HG03571 (cell line): ENCODE results near the gene MAP7.
A peak's percentile ranks its signal among the peaks of the same experiment; 100 is the strongest.

Experiments
- ATAC-seq: cut with Tn5 transposase; IDR thresholded peaks from one replicate; pipeline ENCODE4 v1.9.1; 2021; ENCODE audit not compliant: unreplicated experiment

Gene MAP7

GRCh38 chr6:136566007-136566487 is 15.8 kb upstream of the MAP7 start:
- no peak for ATAC-seq

DNA sequence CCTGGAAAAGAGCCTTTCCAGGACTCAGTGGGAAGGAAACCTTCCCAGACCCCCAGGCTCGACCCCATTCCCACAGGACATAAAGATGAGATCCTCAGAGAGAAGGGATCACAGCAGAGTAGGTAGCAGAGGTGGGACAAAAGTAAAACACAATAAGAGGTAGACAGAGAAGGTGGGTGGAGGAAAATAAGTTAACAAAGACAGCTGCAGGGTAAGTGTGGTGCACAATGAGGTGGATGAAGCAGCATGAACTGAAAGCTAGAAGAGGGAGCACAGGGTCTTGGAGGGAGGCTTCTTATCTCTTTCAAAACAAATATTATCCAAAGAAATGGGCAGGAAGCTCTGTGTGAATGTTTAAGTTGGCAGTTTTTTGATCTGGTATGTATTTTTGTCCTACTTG is 14.0 kb upstream of the MAP7 start:
- ATAC-seq: no peak

GRCh38 chr6:136563386-136564152 is 13.3 kb upstream of the MAP7 start:
- ATAC-seq: no peak

DNA sequence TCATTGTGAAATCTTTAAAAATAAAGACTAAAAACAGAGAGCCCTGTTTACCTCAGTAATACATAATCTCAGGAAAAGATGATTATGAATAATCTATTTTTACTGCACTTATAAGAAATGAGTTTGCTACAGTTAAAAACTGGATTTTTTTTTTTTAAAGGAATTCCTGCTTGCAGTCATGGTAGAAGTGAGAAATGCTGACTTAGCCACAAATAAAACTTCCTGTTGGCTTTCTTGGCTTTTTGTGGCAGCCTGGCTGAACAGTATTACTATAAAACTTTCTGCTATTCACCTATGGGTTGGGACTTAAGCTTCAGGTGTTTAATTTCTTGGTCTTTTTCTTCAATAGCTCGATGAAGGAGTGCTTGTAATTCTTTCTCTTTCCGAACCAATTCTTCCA is 12.0 kb upstream of the MAP7 start:
- no peak for ATAC-seq

GRCh38 chr6:136553166-136553787 is 3.1 kb upstream of the MAP7 start:
- no peak for ATAC-seq

GRCh38 chr6:136552054-136552453 is 1.8 kb upstream of the MAP7 start:
- no peak for ATAC-seq

DNA sequence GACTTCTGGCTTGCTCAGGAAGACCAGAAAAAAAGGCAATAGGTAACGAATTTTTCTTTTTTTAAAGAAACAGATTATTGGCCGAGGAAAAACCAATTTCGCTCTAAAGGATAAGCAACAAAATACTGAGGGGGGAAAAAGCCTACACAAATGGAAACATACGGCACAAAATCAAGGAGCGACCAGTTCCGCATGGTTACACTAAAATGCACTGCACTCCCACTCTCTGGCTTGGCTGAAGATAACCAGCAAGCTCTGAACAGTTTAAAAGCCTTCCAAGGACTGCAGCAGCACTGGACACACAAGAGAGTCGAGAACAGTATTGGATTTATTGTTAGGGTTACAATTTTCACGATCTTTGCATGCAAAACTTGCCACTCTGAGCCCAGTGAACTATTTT is 881 bp upstream of the MAP7 start:
- no peak for ATAC-seq

- peak; percentile 52 for ATAC-seq
Observed at GRCh38 chr6:136550045-136550329, 235 bp downstream of the MAP7 start.

- peak; percentile 14 for ATAC-seq
Observed at GRCh38 chr6:136549300-136550044, 750 bp downstream of the MAP7 start.

DNA sequence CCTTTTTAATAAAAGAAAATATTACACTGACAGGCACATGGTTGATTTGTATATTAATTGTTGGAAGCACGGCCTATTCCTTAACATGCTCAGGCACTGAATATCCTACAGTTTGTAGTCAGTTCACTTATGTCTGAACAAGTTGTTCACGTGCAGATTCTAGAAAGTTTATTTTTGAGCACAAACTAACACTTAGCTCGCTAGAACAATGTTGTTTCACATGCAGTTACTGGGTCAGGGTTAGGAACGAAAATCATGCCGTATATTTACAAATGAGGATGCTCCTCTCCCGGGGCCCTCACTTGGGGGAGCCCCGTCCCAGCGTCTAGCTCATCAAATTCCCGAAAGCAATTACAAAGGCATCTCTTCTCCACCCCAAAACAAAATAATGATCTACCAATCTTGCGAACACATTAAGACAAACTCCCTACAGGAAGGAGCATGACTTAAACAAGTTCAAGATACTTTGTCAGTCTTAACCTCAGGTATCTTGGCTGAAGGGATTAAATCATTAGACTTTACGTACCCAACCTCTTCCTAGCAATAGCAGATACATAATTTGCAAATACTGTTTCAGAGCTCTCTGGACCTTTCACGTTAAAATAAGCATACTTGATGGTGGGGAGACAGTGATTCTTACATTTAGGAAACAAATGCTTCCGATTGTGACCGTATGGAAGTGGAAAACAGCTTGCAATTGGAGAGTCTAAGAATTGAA is 1.5 kb downstream of the MAP7 start:
- ATAC-seq: no peak

DNA sequence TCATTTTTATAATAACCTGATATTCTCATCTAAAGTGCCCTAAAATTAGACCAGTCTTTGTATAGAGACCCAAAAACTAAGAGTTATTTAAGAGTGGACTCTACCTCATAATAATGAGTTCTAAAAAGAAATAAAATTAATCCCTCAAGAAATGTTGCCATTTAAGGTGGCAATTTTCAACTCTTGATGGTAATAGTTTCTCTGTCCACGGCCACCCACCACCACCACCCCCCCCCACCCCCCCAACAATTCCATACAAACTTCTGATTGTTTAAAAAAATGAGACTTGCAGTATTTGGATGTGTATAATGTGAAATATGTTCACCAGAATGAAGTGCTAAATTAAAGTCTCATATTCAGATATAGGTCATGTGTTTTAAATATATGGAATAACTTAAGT is 2.4 kb downstream of the MAP7 start:
- no peak for ATAC-seq

GRCh38 chr6:136547336-136547735 is 2.9 kb downstream of the MAP7 start:
- no peak for ATAC-seq

DNA sequence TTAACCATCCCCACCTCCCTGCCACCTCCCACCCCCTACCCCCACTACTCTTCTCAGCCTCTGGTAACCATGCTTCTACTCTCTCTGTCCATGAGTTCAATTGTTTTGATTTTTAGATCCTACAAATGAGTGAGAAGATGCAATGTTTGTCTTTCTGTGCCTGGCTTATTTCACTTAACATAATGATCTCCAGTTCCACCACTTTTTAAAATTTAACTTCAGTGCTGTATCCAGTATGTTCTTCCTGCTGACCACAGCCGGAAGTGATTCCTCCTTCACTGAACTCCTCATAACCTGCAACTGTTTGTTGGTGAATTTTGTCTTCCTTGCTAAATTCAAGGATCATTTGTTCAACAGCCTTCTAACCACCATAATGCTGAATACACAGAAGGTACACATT is 3.9 kb downstream of the MAP7 start:
- no peak for ATAC-seq

DNA sequence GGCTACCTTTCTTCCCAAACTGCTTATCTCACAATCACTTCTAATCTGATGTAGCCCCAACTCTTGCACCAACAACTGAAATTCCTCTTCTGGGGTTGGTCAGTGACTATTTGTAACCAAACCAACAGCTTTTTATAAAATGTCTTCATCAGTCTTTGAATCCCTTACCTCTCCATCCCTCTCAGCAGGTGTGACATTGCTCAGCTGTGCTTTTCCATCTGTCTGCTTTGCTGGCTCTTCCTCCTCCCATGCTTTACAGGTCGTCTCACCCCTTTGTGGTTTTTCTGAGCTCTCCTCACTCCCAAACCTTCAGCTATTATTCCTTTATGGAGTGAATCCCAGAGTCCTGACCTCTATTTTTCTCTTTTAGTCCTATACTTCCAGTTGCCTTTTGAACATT is 5.9 kb downstream of the MAP7 start:
- ATAC-seq: no peak

GRCh38 chr6:136541395-136541794 is 8.8 kb downstream of the MAP7 start:
- no peak for ATAC-seq

DNA sequence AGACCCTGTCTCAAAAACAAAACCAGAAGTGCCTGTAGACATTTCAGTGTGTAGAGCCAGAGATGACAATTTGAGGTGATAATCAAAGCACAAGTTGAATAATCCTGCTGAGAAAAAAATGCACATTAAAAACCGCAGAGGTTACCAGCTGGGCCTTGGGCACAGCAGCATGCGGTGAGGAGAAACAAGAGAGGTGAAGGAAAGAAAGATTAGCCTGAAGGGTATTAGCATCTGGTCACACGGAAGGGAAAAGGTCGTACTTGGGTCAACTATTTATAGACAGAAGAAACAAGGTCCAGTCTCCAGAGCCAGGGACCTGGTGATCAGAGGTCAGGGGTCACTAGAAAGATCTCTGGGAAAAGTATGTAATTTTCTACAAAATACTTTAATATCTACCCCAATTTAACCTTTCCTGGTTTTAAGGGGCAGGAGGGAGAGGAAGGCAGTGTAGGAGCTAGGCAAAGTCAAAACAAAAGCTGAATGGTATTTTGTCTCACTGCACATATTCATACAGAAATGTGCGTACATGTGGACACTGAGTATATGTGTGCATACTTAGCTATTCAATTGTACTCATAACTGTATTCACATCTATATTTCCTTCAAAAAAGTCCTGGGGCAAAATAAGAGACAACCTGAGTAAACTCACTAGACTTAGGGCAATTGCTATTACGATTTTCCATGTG is 10.1 kb downstream of the MAP7 start:
- ATAC-seq: no peak

GRCh38 chr6:136538836-136539235 is 11.4 kb downstream of the MAP7 start:
- no peak for ATAC-seq

DNA sequence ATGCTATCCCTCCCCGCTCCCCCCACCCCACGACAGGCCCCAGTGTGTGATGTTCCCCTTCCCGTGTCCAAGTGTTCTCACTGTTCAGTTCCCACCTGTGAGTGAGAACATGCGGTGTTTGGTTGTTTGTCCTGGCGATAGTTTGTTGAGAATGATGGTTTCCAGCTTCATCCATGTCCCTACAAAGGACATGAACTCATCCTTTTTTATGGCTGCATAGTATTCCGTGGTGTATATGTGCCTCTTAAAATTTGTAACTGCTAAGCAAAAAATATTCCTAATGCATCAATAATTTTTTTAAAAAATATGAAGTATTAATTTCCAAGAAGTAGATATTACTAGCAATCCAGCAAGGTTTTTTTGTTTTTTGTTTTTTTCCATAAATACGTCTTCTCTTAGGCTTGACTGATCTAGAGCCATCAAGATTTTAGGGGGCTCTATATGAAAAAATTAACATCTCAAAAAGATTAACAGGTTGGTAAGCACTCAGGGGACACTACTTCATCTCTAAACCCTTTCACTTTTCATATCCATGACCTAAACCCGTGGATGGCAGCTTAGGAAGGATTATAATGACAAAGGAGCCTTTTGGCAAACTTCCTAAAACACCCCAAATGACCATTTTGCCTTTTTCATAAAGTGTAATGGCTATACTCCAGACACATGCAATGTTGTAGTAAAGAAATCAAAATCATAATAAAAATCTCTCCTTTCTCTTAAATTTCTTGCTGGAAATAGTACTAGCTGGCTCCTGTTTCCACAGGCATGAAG is 14.2 kb downstream of the MAP7 start:
- no peak for ATAC-seq

- no peak for ATAC-seq
Observed at GRCh38 chr6:136535017-136535765, 15.0 kb downstream of the MAP7 start.

- no peak for ATAC-seq
Observed at GRCh38 chr6:136534268-136534667, 16.0 kb downstream of the MAP7 start.
